HepG2 (cell line): ENCODE results near the gene SLC38A2. TPM values are rescaled to one million over a fixed set of nuclear protein-coding genes. Genes with fewer than 3 reads are reported as not detected.

Experiments used
- ATAC-seq: fragments of 200-7000 bp; cut with Tn5 transposase; 3 replicates; pipeline ENCODE4 v1.9.1; 2020; ENCODE audit warnings: mild to moderate bottlenecking, moderate library complexity
- BruUV-seq: library from RNA; stranded (reverse); fragments of 400-500 nt; replicated peaks from 2 replicates; lab custom pipeline; 2021; lab: Mats Ljungman, UMichigan
- CTCF ChIA-PET: fragments of 300-600 bp; formaldehyde crosslinking; extraction: SDS; loops from one replicate; lab custom pipeline; 2021; ENCODE audit warnings: low total read pairs, inconsistent platforms, low intra/inter-chr PET ratio; lab: Yijun Ruan, JAX
- POLR2A ChIA-PET: fragments of 350-600 bp; sonication (Branson Sonifier 250); formaldehyde crosslinking; loops from one replicate; lab custom pipeline; 2020; ENCODE audit warnings: antibody characterized with exemption, inconsistent platforms; lab: Yijun Ruan, JAX
- DNase-seq: peaks from one replicate; pipeline ENCODE4 v3.0.0-alpha.2; 2015; ENCODE audit warnings: low spot score
- FAIRE-seq: peaks from 3 replicates; lab custom pipeline; 2011; peaks lifted over from hg19 to GRCh38; lab: Jason Lieb, UNC
- H2AFZ ChIP-seq: one replicate; pipeline ENCODE4 v1.6.1; 2011; ENCODE audit warnings: low read length, inconsistent platforms
- H3K27ac ChIP-seq: fragments of 300-600 bp; 3 replicates; pipeline ENCODE4 v1.8.0; 2011; ENCODE audit warnings: mixed run types, mild to moderate bottlenecking, mixed read lengths, low read length, inconsistent platforms; ENCODE audit not compliant: insufficient read depth; ENCODE audit errors: extremely low read length
- H3K27me3 ChIP-seq, 2 experiments: fragments of 200-600 bp in 1 of 2; 2 replicates in 1 of 2; 3 replicates in 1 of 2; pipeline versions ENCODE4 v1.6.0 to v1.8.0; 2011; ENCODE audit warnings: low read length in 2 of 2, mild to moderate bottlenecking in 2 of 2, moderate library complexity in 2 of 2, inconsistent platforms in 1 of 2; ENCODE audit not compliant: insufficient read depth in 2 of 2, control insufficient read depth in 1 of 2
- H3K36me3 ChIP-seq, 2 experiments: fragments of 200-600 bp in 1 of 2; replicated peaks in 1 of 2; 2 replicates in 1 of 2; 3 replicates in 1 of 2; pipeline versions ENCODE4 v1.5.1 to v1.8.0; 2011; ENCODE audit warnings: low read length in 2 of 2, inconsistent platforms in 1 of 2; ENCODE audit not compliant: insufficient read depth in 2 of 2, control insufficient read depth in 1 of 2
- H3K4me1 ChIP-seq: 2 replicates; pipeline ENCODE4 v1.5.1; 2012; ENCODE audit warnings: low read length, inconsistent platforms; ENCODE audit not compliant: insufficient read depth
- H3K4me2 ChIP-seq: 2 replicates; pipeline ENCODE4 v1.6.0; 2011; ENCODE audit warnings: low read depth, low read length, inconsistent platforms
- H3K4me3 ChIP-seq, 3 experiments: fragments of 200-600 bp in 1 of 3; sonication (generic), shearing (Covaris generic) in 1 of 3; replicated peaks in 1 of 3; 2 replicates each; pipeline ENCODE4 v1.5.1; 2011 to 2016; ENCODE audit warnings: low read length in 3 of 3, inconsistent platforms in 2 of 3, low read depth in 2 of 3, mild to moderate bottlenecking in 2 of 3, control low read depth in 1 of 3, mixed read lengths in 1 of 3; ENCODE audit not compliant: insufficient read depth in 1 of 3
- H3K79me2 ChIP-seq: one replicate; pipeline ENCODE4 v1.6.1; 2011; ENCODE audit warnings: low read length, inconsistent platforms; ENCODE audit not compliant: insufficient read depth
- H3K9ac ChIP-seq: 2 replicates; pipeline ENCODE4 v1.6.0; 2011; ENCODE audit warnings: mild to moderate bottlenecking, low read depth, low read length, inconsistent platforms; ENCODE audit not compliant: insufficient read depth
- H3K9me3 ChIP-seq: 2 replicates; pipeline ENCODE4 v1.5.1; 2012; ENCODE audit warnings: mild to moderate bottlenecking, low read length
- H4K20me1 ChIP-seq: 2 replicates; pipeline ENCODE4 v1.6.0; 2011; ENCODE audit warnings: inconsistent platforms, mild to moderate bottlenecking, low read length, moderate library complexity; ENCODE audit not compliant: insufficient read depth
- AFF4 ChIP-seq: sonication (generic); formaldehyde crosslinking; IDR thresholded peaks from 2 replicates; pipeline ENCODE4 v1.4.0; 2020; ENCODE audit warnings: missing genetic modification reagents
- ARID3A ChIP-seq: IDR thresholded peaks from 2 replicates; pipeline ENCODE4 v1.6.1; 2012; ENCODE audit warnings: low read depth, low read length, improper control_type of control experiment
- ELF3 ChIP-seq: IDR thresholded peaks from 2 replicates; pipeline ENCODE4 v1.6.1; 2016; ENCODE audit warnings: missing genetic modification reagents, missing compliant biosample characterization
- RAD21 ChIP-seq: fragments of 450-650 bp; formaldehyde crosslinking; IDR thresholded peaks from 2 replicates; pipeline ENCODE4 v1.5.0; 2020; ENCODE audit warnings: mild to moderate bottlenecking
- REXO4 ChIP-seq: sonication (generic); formaldehyde crosslinking; IDR thresholded peaks from 2 replicates; pipeline ENCODE4 v1.8.0; 2022; ENCODE audit warnings: missing genetic modification reagents, mild to moderate bottlenecking, borderline replicate concordance
- SOX6 ChIP-seq, 2 experiments: fragments of 450-650 bp in 1 of 2; sonication (generic) in 1 of 2; formaldehyde crosslinking in 1 of 2; IDR thresholded peaks; 2 replicates each; pipeline versions ENCODE4 v1.4.0 to v1.6.1; 2017 to 2020; ENCODE audit warnings: antibody characterized with exemption in 1 of 2, mild to moderate bottlenecking in 1 of 2, missing genetic modification reagents in 1 of 2
- ZNF253 ChIP-seq: sonication (generic); formaldehyde crosslinking; IDR thresholded peaks from 2 replicates; pipeline ENCODE4 v1.8.0; 2022; ENCODE audit warnings: mild to moderate bottlenecking, missing genetic modification reagents, borderline replicate concordance
- ZNF503 ChIP-seq: sonication (generic); formaldehyde crosslinking; IDR thresholded peaks from 2 replicates; pipeline ENCODE4 v1.4.0; 2020; ENCODE audit warnings: missing genetic modification reagents
- ZNF761 ChIP-seq: sonication (generic); formaldehyde crosslinking; conservative IDR thresholded peaks from 2 replicates; pipeline ENCODE4 v1.4.0; 2020; ENCODE audit warnings: mild to moderate bottlenecking, missing genetic modification reagents
- ZNF792 ChIP-seq: IDR thresholded peaks from 2 replicates; pipeline ENCODE4 v1.6.1; 2016
- WGBS: methylation state at CpG from one replicate; pipeline ENCODE4 v1.1.6; 2017; ENCODE audit warnings: low lambda C conversion rate; 5-methylcytosine and 5-hydroxymethylcytosine counted together
- in situ Hi-C: cut with HindIII; loops from 2 replicates; pipeline ENCODE4 v1.10.0; 2017; ENCODE audit warnings: low pct_unique_long_range_greater_than_20kb; ENCODE audit not compliant: extremely low pct_ligation_motif_present
- intact Hi-C: fragments of 100-400 bp; cut with micrococcal nuclease; formaldehyde crosslinking; loops from one replicate; pipeline ENCODE4 v1.10.0; 2022; ENCODE audit not compliant: unreplicated experiment
- polyA plus RNA-seq, 8 experiments: library from polyadenylated mRNA; depleted of rRNA in 3 of 8; stranded (reverse) in 7 of 8; unstranded in 1 of 8; fragments of >200 nt; fragmentation: Illumina TruSeq in 4 of 8; extraction: Trizol in 4 of 8; gene quantifications; 2 replicates each; pipeline versions ENCODE4 v1.2.1 to v1.2.3, GENCODE V29; 2011 to 2016; ENCODE audit warnings: low read depth in 4 of 8, missing spikeins in 1 of 8, mixed read lengths in 1 of 8; ENCODE audit not compliant: insufficient read depth in 1 of 8
- total RNA-seq, 5 experiments: library from RNA; depleted of rRNA; stranded (reverse); fragments of >200 nt; fragmentation: Illumina TruSeq; extraction: Trizol; gene quantifications; 2 replicates each; pipeline ENCODE4 v1.2.3, GENCODE V29; 2016; ENCODE audit warnings: low read depth in 1 of 5

The SLC38A2 gene
- total and polyA plus RNA-seq, 2 of the 13 experiments (the other 11 are each of a cell fraction or from before 2014, with no cell fraction given), result 368 to 880 TPM

- TF ChIP-seq SOX6 (IDR thresholded peaks at IDR 0.05), result no peak
- peak; percentile 15; the same call in 1 of the 2 replicates for TF ChIP-seq SOX6 (CRISPR knock-in tag; IDR thresholded peaks at IDR 0.05)
- 0 out of 2 replicates have a peak, but pooled peaks have one; percentile 19 for TF ChIP-seq ELF3 (CRISPR knock-in tag)
- TF ChIP-seq ZNF253, result no peak
- 0 out of 2 replicates have a peak, but pooled peaks have one; percentile 2 for TF ChIP-seq ZNF503 (CRISPR knock-in tag)
These were observed 14.5 kb upstream of the SLC38A2 start (continued) for GRCh38 chr12:46386877-46387629.

- CTCF ChIA-PET, result no interaction called here
- FAIRE-seq (peak; percentile 57), ATAC-seq (no peak), DNase-seq (peak; percentile 94)
- peak overlapping the region; percentile 85 for H3K4me2 ChIP-seq
- no peaks in the 10 kb centered on the region; a peak in 1 of 5 replicates for H3K27me3 ChIP-seq
- H4K20me1 ChIP-seq, result no peaks in the 10 kb centered on the region
- POLR2A ChIA-PET, result interaction anchor here (0.9 to 7.1 kb wide), 16 partner anchors 9 to 275 kb away, joined by 3 to 91 read pairs (median 4); partner anchors contain the start of gene SLC38A2
- no peak overlapping the region for H2AFZ ChIP-seq
- no TSS peak for BruUV-seq
- H3K4me3 ChIP-seq, result peak overlapping the region in 2 of 3 experiments; percentile 13 to 38; a peak in 2 of 6 replicates
- peak overlapping the region; percentile 97 for H3K9ac ChIP-seq
- in situ Hi-C loops, result loop anchor here (5.0 kb wide), 1 partner anchor 46 kb away; no protein-coding TSS in a partner anchor
- H3K27ac ChIP-seq, result peak overlapping the region; percentile 98
- WGBS, result 23% methylated on average over 3 of the region's 3 CpGs
- no peaks in the 10 kb centered on the region for H3K36me3 ChIP-seq
- peaks cover 85% of the 10 kb centered on the region for H3K4me1 ChIP-seq
- no peaks in the 10 kb centered on the region for H3K9me3 ChIP-seq
- intact Hi-C loops, result no loop called here
- H3K79me2 ChIP-seq, result peaks cover 22% of the 10 kb centered on the region
- no peak for TF ChIP-seq ZNF761 (CRISPR knock-in tag)
- TF ChIP-seq RAD21 (CRISPR knock-in tag), result no peak
- no peak for TF ChIP-seq ZNF792
- no peak for TF ChIP-seq REXO4 (CRISPR knock-in tag)
- peak; percentile 67 for TF ChIP-seq ARID3A
- TF ChIP-seq SOX6 (IDR thresholded peaks at IDR 0.05), result no peak
- peak; percentile 40; the same call in 1 of the 2 replicates for TF ChIP-seq SOX6 (CRISPR knock-in tag; IDR thresholded peaks at IDR 0.05)
- TF ChIP-seq ZNF503 (CRISPR knock-in tag), result 0 out of 2 replicates have a peak, but pooled peaks have one; percentile 20
- TF ChIP-seq AFF4 (CRISPR knock-in tag), result peak; percentile 54; the same call in 1 of the 2 replicates
These were observed 13.8 kb upstream of the SLC38A2 start for GRCh38 chr12:46386360-46386867.
